NCI-H2196 (cell line): ENCODE measurements around the gene TRIM9.

Experiments used
- DNase-seq: peaks from one replicate; lab custom pipeline; 2025; ENCODE audit not compliant: unreplicated experiment; lab: John Stamatoyannopoulos, UW

Gene TRIM9

DNA sequence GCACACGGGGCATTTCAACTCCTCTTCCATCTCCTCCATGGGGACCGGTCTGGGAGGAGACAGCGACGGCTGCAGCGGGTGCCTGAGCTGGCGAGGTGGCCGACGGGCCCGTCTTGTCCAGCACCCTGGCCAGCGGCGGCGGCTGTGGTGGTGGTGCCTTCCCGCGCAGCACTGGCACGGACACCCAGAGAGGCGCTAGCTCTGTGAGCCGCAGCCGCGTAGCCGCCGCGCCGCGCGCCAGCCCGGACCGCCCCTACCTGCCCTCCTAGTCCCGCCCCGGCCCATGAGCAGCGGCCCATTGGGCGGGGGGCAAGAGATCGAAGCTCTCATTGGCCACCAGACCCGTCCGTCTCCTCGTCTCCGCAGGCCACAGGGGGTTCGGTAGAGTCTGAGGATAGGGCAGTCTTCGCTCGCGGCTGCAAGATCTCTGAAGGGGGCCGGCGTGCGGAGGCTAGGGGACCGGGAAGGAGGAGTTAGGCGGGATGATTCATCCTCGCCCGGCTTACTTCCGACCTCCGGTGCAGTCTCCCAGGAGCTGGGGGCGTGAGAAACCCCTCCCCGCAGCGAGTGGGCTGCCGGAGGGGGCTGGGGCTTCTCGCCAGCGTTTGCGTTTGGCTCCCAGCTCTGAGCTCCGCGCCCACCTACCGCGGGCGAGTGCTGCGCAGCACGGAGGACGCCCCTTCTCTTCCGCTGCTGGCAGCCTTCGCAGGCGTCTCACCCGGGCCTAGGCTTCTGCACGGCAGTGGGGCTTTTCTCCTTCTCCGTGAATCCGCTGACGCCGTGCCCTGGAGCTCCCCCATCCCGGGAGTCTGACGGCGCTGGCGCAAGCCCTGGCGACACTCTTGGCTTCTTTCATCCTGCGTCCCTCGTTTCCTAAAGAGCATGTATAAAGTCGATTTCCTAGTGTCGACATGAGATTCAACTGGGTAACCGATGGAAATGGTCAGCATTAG is at the start of gene TRIM9:
Gene TRIM9 (minus strand): TSS at position 205 of the 953 bp plus-strand sequence. CDS start 166 bp downstream, at position 39.
- DNase-seq, result peak; percentile 98

DNA sequence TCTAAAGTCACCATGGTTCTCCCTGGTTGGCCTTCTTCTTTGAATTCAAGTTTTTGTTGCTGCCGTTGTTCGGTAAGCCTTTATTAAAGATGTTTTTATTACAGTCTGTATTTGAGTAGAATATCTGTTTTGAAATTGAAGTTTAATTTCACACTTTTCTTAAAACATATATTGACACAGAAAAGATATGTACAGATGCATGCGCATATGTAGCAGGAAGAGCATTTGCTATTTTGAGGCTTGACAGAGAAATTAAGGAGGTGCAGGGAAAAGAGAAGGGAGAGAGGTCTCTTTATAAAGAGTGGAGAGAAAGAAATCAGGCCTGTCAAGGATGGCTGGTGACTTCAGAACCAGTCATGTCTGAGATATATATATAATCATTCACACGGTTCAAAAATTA is 46.0 kb upstream of the TRIM9 start:
- no peak for DNase-seq

DNA sequence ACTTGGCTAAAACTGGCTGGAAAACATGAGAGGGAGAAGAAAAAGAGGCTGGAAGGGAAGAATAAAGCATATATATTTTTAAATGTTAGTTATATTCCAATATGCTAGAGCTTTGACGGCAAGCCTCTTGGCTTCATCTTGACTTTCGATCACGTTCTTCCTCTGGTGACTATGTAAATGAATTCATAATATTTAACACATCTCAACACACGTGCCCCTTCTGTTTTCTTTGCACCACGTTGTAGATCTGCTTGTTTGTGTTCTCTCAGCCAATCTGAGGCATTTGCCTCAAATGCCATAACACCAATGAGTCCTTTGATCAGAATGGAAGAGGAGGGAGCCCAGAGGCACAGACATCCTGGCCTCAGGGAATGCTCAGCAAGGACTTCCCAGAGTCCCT is 45.4 kb upstream of the TRIM9 start:
- DNase-seq, result no peak

DNA sequence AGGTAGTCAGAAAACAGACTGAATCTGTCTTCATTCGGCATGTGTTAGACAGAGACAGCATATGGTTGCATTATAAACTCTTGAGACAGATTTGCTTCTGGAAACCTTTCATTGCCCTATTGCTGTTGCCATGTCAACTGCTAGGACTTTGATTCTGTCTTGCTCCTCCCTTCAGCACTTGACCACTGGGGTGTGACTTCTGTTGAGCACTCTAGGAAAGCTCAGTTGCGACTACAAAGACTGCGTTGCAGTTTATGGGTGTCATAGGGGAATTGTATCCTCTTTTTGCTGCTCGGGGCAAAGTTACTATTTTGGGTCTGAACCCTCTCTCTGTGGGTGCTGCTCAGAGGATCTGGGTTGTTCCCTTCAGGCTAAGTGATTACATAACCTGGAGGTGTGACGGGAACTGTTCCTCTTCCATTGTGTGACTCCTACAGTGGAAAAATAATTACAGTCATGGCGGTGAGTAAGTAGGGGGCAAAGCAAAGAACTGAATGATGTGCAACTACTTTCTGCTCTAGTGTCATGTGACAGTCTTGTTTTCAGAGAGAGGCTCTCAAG is 44.3 kb upstream of the TRIM9 start:
- no peak for DNase-seq

DNA sequence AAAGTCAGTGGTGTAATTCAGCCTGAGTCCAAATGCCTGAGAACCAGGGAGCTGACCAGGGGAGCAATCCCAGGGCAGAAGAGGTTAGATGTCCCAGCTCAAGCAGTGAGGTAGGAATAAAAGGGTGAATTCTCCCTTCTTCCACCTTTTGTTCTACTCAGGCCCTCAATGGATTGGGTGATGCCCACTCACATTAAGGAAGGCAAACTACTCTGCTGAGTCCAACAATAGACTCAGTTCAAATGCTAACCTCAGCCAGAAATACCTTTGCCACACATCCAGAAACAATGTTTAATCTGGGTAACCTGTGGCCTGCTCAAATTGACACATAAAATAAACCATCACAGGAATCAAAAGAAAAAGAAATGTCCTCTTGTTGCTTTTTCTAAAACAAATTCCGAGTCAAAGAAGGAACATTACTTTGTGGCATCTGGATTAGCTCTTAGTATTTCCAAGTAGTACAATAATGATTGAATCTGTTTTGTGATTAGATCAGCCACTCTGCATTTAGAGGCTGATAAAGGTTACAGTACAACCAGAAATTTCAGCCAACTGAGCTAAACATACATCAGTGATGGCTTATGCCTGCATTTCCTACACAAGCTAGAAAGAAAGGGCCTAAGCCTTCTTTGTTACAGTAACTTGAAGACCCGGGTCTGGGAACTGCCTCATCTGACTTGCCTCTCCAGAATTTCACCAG is 43.6 kb upstream of the TRIM9 start:
- no peak for DNase-seq

DNA sequence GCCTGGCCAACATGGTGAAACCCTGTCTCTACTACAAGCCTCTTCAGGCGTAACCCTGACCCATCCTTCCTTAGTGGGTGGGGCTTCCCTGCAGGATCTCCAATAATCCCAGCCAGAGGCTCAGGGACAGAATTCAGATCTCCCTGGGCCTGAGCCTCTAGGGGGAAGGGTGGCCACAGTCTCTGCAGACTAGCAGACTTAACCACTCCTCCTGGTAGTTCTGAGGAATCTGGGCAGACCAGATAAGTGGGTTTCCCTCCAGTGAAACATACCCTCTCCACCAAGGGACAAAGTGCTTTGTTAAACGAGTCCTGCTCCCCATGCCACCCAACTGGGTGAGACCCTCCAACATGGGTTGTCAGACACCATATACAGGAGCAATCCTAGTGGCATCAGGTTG is 36.6 kb upstream of the TRIM9 start:
- no peak for DNase-seq

DNA sequence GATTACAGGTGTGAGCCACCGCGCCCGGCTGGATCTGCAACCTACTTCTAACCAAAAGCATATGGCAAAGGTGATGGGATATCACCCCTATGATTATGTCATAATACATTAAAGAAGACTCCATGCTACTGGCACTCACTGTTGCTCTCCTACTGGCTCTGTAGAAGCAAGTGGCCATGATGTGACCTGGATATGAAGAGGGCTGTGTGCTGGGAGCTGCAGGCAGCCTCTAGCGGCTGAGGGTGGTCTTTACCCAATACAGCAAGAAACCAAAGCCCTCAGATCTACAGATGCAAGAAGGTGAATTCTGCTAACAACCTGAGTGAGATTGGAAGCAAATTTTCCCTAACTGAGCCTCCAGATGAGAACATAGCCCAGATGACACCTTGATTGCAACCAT is 34.2 kb upstream of the TRIM9 start:
- no peak for DNase-seq

DNA sequence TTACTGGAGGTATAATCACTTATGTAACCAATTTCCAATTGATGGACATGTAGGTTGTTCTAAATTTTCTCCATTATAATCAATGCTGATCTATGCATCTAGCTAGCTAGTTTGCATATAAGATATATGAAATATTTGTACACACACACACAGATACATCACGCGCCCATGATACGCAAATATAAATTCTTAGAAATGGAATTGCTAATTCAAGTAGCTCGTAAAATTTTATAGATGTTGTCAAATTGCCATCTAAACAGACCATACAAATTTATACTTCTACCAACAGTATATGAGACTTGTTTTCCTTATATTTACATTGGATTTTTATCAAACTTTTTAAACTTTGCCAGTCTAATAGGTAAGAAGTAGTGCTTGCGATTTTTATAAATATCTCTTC is 29.1 kb upstream of the TRIM9 start:
- DNase-seq, result no peak

DNA sequence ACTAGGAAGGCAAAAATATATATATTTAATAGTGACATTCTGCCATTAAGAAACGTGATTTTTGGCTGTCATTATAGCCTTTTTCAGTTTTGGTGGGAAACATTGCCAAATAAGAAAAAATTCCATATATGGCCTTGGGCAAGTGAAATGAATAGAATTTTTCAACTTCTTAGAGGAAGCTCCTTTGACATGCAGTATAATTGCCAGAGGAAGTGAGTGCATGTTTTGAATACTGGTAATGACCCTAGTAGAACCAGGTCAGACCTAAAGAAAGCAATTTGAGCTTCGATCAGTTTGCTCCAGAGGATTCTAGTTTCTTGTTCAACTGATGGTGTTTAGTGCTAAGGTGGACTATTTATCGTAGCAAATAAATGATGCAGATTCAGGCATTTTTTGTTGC is 26.2 kb upstream of the TRIM9 start:
- DNase-seq, result no peak

DNA sequence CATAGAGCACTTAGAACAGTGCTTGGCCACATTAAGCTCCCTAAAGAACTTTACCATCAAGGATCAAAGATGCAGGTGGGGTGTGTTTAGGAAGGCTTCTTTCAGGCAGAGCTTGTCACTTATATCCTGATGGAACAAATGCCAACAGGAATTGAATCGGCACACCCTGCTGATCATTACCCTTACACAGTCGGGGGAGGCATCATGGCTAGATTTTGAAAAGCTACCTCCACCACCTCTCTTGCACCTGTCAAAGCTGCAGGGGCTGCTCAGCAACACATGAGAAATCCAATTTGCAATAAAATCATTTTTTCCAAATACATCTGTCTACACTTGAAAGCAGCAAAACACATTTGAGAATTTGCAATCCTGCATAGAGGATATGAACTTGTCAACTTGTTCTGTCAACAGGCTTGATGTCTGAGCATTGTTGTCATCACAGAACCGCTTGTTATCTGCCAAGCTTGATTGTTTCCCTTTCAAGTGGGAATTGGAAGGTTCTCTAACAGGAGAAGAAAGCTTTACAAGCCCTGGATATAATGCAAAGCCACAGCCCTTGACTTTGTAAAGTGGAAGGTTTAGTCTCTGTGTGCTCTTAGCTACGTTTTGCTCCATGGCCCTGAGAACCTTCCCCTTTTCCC is 24.6 kb upstream of the TRIM9 start:
- no peak for DNase-seq

DNA sequence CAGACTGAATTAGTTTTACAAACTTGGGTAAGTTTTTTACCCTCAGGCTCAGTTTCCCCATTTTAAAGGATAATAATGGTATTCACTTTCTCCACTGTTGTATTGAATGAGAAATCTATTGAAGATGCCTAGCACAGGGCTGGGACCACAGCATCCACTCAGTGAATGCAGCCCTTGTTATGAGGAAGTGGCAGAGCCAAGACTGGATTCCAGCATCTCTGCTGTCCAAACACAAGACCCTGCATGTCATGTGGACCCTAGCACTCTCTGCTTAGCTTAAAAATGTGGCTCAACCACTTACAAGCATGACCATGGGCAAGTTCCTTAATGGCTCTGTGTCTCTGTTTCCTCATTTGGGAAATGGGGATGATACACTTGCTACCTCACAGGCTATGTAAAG is 24.1 kb upstream of the TRIM9 start:
- DNase-seq, result no peak

DNA sequence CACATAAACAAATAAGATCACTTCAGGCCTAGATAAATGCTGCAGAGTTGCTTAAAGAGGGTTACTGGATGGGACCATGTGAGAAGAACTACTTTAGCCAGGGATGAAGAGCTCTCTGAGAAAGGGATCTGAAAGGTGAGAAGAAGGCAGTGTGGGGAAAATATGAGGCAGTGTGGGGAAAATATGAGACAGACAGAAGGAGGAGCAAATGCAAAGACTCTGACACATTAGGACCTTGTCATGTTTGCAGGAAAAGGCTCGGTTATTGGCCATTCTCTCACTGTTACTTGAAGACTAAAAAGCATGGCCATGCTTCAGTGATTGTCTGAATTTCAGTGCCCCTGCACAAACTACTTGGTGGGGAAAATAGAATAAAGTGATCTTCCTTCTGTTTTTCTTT is 22.7 kb upstream of the TRIM9 start:
- no peak for DNase-seq

DNA sequence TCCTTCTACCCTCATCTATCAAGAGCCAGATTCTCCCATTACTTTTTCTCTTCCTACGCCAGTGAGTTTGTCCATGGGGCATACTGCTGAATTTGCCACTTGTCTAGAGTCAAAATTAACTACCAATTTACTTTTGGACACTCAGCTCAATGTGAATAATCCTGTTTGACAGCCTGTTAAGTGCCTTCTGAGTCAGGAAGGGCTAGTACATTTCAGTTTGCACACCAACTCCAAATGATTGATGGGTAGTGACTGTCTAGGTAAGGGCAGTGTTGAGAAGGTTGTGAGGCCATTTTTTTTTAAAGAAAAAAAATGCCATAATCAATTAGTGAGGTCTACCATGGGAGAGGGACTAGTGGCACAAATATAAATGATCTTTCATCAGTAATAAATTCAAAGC is 21.8 kb upstream of the TRIM9 start:
- no peak for DNase-seq

DNA sequence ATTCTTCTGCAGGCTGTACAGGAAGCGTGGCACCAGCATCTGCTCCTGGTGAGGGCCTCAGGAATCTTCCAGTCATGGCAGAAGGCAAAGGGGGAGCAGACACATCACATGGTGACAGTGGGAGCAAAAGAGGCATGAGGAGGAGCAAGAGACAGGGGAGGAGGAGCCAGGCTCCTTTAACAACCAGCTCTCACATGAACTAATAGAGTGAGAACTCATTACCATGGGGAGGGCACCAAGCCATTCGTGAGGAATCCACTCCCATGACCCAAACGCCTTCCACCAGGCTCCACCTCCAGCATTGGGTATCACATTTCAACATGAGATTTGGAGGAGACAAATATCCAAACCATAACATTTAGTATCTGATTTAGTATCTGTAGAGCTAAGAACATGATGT is 14.7 kb upstream of the TRIM9 start:
- DNase-seq, result no peak

DNA sequence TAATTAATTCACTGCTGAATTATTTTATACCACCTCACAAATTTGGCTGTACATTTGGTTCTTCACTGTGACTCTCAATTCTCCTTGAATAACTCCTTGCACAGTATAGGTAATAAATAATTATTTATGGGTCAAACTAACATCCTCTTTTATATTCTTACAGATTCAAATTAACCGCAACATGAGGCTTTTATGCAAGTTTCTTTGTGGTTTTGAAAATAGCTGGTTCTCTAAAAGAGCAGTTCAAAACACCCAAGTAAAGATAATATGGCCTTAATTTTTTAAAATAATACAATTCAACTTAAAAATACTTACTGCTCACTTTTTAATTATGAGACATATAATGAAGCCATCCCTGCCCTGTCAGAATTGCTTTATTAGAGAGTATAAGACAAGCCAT is 12.9 kb upstream of the TRIM9 start:
- DNase-seq, result no peak

DNA sequence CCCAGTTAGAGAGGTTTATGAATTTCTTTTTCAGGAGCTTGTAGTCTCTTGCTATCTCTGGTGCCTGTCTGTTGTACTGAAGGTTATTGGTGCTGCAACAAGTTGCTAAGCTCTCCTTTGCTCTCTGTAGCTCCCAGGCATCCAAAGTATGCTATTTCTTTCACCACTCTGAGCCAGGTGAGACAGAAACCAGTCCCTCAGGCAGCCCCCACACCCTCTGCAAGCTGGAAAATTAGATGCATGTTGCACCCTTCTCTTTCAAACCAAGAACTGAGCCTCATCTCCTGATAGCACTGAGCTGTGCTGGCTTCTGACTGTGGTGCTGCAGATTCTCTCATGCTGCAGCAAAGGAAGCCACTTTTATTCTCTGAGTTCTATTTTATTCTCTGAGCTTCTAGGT is 9.6 kb upstream of the TRIM9 start:
- DNase-seq, result no peak

DNA sequence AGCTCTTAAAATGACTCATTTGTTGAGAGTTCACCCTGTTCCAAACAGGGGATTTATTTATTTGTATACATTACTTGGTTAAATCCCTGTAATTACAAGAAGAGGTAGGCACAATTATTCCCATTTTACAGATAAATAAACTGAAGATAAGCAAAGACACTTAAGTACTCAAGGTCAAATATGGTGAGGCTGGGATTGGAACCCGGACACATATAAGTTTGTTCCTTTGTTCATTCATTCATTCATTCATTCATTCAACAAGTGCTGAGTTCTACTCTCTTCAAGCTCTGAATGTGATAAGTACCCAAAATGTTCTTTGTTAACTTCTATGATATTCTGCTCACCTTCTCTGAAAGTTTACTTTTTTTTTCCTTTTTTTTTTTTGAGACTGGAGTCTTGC is 2.4 kb upstream of the TRIM9 start:
- no peak for DNase-seq

DNA sequence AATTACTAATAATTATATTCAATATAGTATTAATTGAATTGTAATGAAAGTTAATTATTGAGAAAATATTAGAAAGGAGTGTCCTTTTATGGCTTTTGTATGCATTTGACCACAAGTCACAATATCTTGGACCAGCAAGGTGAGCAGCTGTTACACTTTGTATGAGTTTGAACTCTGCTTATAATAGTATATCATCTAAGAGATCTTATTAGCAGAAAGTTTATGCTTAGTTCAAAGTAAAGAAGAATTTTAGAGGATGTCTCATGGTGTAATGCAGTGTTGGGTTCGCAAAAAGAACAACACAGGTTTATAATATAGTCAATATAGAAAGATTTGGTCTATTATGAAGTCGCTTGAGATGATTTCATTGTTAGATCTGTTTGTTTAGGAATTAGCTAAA is 2.0 kb upstream of the TRIM9 start:
- no peak for DNase-seq

DNA sequence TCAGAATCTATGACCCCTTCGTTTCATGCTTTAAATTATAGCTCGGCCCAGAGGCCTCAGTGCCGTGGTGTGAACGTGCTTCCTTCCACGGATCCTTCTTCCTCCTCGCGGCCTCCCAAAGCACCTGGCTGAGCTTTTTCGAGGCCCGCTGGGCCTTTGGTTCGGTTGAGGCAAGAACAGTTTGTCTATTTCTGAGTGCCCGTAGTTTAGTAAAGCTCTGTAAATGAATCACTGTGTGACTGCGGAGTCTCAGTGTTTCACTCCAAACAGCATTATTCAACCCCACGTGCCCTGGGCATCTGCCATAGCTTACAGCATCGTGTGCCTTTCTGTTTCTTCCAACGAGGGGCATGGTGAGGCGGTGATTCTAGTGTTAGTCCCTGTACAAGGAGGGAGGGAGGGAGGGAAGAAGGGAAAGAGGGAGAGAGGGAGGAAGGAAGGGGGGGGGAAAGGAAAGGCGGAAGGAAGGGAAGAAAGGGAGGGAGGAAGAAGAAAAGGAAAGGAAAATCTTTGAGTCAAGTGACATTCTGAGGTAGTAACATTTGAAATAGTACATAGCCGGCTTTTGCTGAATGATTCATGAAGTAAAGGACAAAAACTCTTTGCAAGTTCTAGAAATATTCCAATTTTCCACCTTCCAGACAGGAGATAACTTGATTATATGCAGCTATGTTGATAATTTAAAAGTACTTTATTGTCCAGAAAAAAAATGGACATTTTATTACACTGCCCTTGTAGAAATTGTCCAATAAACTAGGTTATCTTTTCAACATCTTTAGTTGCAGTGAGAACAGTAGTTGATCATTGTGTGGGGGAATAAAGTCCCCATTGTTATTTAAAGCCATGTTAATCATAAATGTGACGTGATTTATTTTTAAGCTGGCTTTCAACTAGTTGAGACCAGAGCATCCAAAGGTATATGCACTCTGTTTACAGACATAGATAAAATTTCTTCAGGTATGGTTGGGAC is 1.2 kb upstream of the TRIM9 start:
- DNase-seq, result peak; percentile 60

DNA sequence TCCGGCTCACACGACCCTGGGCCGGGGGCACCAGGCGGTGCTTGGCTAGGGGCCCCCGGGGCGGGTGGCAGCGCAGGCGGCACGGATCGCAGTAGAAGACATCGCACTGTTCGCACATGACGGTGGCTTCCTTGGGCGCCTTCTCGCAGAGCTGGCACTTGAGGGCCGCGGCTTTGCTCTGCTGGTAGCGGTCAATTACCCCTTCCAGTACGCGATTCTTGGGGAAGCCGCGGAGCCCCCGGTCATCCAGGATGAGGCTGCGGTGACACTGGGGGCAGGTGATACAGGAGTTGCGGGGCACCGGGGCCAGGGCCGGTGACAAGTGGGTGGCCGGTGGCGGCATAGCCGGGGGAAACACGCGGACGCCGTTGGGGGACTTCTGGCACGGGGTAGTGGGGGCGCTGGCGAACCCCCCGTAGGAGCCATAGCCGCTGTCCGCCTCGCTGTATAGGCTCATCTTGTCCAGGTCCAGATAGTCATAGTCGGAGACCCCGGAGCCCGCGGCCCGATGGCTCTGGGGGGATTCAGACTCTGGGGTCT is 553 bp downstream of the TRIM9 start:
- no peak for DNase-seq
